GM18873 (cell line): Measurements from ENCODE around the gene LDLRAD4.

Experiments
- ATAC-seq: cut with Tn5 transposase; IDR thresholded peaks from one replicate; pipeline ENCODE4 v1.9.1; 2021; ENCODE audit warnings: mild to moderate bottlenecking, moderate library complexity, moderate number of reproducible peaks; ENCODE audit not compliant: unreplicated experiment, low FRiP score

LDLRAD4 gene

GRCh38 chr18:13199169-13199568 lies 19.4 kb upstream of the LDLRAD4 start:
- no peak for ATAC-seq

- ATAC-seq, result no peak
Observed at GRCh38 chr18:13201292-13201691, 17.3 kb upstream of the LDLRAD4 start.

GRCh38 chr18:13202571-13202970 lies 16.0 kb upstream of the LDLRAD4 start:
- ATAC-seq, result no peak

- no peak for ATAC-seq
Observed at GRCh38 chr18:13206301-13206700, 12.3 kb upstream of the LDLRAD4 start.

- ATAC-seq, result no peak
Observed at GRCh38 chr18:13207294-13207693, 11.3 kb upstream of the LDLRAD4 start.

GRCh38 chr18:13211534-13211933 lies 7.0 kb upstream of the LDLRAD4 start:
- no peak for ATAC-seq

- no peak for ATAC-seq
Observed at GRCh38 chr18:13213036-13213795, 5.3 kb upstream of the LDLRAD4 start.

GRCh38 chr18:13214609-13215008 lies 4.0 kb upstream of the LDLRAD4 start:
- no peak for ATAC-seq

GRCh38 chr18:13216092-13216582 lies 2.4 kb upstream of the LDLRAD4 start:
- no peak for ATAC-seq

GRCh38 chr18:13216711-13217465 lies 1.7 kb upstream of the LDLRAD4 start:
- ATAC-seq, result no peak

GRCh38 chr18:13217466-13217961 lies 1.0 kb upstream of the LDLRAD4 start:
- no peak for ATAC-seq

GRCh38 chr18:13217971-13218367 lies 591 bp upstream of the LDLRAD4 start:
- ATAC-seq, result no peak

GRCh38 chr18:13218997-13219396 lies 437 bp downstream of the LDLRAD4 start:
- no peak for ATAC-seq

- no peak for ATAC-seq
Observed at GRCh38 chr18:13219593-13220159, 1.1 kb downstream of the LDLRAD4 start.

GRCh38 chr18:13220361-13220991 lies 1.9 kb downstream of the LDLRAD4 start:
- ATAC-seq, result no peak

- no peak for ATAC-seq
Observed at GRCh38 chr18:13221869-13222855, 3.6 kb downstream of the LDLRAD4 start.

GRCh38 chr18:13222856-13223281 lies 4.3 kb downstream of the LDLRAD4 start:
- no peak for ATAC-seq

GRCh38 chr18:13223311-13224143 lies 5.0 kb downstream of the LDLRAD4 start:
- ATAC-seq, result no peak

GRCh38 chr18:13225261-13225660 lies 6.7 kb downstream of the LDLRAD4 start:
- ATAC-seq, result no peak
